GM18907 (cell line): ENCODE results near the gene ENTR1.

Experiments used
- ATAC-seq: cut with Tn5 transposase; IDR thresholded peaks from one replicate; pipeline ENCODE4 v1.9.1; 2021; ENCODE audit warnings: mild to moderate bottlenecking, moderate library complexity; ENCODE audit not compliant: unreplicated experiment

The ENTR1 gene

DNA sequence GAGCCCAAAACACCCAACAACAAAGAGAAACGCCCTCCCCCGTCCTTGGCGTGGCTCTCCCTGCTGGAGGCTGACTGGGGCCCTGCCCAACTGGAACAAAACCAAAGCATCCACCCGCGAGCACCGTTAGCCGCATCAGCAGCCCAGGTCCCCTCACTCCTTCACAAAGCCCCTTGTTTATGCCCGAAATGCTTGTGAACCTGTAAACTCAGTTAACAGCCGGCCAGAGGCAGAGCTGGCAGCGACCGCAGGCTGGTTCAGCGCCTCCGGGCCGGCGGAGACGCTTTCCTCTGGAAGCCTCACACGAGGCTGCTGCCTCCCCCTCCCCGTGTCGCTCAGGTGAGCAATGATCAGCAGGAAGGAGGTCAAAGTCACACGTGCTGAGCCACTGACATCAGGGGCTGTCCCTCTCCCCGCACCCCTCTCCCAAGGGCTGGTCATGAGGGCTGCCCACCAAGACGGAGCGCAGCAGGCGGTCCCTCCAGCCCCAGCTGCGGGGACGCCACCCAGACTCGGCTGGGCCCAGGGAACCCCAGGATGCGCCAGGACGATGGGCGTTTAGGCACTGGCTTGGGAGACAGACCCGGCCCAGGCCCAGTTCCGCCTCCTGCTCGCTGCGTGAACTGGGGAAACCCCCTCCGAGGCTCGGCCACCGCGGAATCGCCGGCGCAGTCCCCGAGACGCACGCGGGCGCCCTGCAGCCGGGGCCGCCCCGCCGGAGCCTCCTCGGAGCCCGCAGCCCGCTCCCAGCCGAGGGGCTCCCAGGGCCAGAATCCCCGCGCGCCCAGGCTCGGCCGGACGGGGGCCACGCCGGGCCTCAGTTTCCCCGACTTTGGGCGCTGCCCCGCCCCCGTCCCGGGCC, 11.0 kb downstream of the ENTR1 start:
- ATAC-seq: peak; percentile 34

- no peak for ATAC-seq
Measured at GRCh38 chr9:136398286-136398685, 12.1 kb downstream of the ENTR1 start.

GRCh38 chr9:136397643-136398042, 12.8 kb downstream of the ENTR1 start:
- ATAC-seq: no peak

DNA sequence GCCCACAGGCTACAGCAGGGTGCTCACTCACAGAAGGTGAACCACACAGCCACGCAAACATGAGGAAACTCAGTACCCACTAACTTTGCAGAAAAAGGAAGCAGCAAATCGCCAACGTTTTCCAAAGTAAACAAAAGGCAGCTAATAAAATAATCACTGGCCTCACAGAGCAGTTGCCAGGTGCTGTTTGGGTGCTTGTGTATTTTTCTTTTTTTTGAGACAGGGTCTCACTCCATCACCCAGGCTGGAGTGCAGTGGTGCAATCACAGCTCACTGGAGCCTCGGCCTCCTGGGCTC, 14.2 kb downstream of the ENTR1 start:
- no peak for ATAC-seq

DNA sequence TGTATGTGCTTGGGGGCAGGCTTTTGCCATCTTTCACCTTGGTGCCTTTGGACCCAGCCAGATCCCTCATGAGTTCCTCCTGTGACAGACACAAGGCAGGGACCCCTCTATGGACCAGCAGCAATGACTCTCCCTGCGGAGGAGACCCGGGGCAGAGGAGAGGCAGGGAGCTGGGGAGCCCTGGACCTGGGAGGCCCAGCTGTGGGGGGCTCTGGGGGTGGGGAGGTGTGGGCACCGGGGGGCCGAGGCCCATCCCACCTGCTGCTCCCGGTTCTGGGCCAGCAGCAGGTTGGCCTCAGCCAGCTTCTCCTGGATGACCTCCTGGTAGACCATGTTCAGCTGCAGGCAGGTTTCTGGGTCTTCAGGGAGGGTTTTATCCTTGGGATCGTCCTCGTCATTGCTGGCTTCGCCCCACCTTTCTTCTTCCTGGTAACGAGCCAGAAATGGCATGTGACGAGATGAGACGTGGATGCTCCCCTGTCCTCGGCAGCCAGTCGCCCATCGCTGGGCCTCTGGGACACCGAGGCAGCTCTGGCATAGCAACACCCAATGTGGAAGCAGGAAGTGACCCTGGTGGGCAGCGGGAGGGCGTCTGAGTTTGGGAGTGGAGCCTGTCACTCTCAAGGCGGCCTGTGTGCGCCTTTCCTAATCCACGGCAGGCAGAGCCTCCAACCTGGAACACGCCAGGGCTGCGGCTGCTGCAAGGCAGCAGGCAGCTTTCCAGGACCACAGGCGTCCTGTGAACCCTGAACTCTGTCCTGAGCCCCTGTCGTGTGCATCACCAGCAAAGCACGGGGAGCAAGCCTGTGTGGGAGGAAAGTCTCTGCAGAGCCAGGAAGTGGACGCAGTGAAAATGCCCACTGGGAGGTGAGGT, 14.8 kb downstream of the ENTR1 start:
- no peak for ATAC-seq

GRCh38 chr9:136395020-136395340, 15.4 kb downstream of the ENTR1 start:
- ATAC-seq: no peak

DNA sequence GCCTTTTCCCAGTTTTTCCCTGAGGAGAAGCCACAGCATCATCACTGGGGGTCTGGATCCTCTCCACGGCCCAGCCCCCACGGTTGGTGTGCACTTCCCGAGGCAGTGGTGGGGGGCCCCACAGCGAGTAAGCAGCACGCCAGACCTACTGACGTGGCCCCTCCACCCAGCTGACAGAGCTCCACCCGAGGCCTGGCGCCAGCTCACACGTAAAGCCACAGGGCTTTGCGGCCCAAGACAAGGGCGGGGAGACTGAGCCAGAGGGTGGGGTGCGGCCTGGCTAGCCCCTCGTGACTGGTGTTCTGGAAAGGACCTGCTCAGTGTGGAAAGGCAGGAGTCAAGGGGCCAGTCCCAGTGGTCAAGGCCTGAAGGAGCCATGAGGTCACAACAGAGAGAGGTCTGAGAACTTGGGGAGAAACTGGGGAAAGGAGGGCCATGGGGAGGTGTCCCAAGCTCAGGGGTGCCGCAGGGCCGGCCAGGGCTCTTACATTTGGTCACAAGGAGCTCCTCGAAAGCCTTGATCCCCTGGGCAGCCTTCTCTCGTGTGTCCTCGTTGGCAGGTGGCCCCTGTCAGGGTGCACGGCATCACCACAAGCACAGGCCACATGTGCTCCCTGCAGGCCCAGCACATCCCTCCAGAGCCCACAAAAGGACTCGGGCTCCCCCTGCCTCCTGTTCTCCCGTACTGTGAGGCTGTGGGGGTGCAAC, 15.9 kb downstream of the ENTR1 start:
- ATAC-seq: no peak

GRCh38 chr9:136393531-136393930, 16.9 kb downstream of the ENTR1 start:
- no peak for ATAC-seq

GRCh38 chr9:136392538-136393449, 17.6 kb downstream of the ENTR1 start:
- no peak for ATAC-seq

GRCh38 chr9:136391737-136392537, 18.5 kb downstream of the ENTR1 start:
- ATAC-seq: no peak

DNA sequence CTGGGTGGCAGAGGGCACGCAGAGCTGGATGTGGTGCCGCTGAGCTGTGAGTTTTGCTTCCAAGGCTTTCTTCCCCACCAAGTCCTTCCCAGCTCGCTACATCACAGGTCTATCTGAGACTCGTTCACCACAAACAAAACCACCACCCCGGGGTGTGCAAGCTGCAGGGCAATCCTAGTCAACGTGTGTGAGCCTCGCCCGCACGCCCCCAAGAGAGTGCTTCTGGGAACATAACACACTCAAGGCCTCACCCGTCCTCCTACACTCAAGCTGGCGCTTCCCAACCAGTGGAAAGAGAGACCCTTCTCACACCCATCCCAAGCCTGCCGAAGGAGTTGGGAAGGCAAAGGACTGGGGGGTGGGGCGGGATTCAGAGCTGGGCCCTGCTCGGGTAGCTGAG, 21.0 kb downstream of the ENTR1 start:
- no peak for ATAC-seq

- no peak for ATAC-seq
Measured at GRCh38 chr9:136387217-136387616, 23.2 kb downstream of the ENTR1 start.

DNA sequence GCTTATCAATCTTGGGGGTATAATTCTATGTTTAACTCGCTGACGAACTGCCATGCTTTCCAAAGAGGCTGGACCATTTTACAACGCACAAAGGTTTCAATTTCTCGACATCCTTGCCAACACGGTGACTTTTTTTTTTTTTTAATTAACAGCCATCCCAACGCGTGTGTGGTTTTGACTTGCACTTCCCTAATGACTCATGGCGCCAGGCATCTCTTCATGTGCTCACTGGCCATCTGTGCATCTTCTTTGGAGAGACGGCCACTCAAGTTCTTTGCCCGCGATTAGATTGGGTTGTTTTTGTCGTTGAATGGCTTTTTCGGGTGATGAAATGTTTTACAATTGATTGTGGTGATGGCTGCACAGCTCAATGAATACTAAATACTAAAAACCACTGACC, 24.4 kb downstream of the ENTR1 start:
- ATAC-seq: no peak

DNA sequence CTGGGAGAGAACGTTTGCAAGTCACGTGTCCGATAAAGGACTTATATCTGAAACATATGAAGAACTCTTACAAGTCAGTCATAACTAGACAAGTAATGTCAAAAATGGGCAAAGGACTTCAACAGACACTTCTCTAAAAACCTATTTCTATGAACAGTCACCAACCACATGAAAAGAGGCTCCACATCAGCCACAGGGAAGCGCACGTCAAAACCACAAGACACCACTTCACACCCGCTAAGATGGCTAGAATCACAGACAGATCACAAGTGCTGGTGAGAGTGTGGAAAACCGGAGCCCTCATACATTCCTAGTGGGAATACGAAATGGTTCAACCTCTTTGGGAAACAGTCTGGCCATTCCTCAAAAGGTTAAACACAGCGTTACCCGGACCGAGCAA, 25.4 kb downstream of the ENTR1 start:
- ATAC-seq: no peak

GRCh38 chr9:136383436-136383835, 27.0 kb downstream of the ENTR1 start:
- no peak for ATAC-seq

- no peak for ATAC-seq
Measured at GRCh38 chr9:136381966-136382513, 28.4 kb downstream of the ENTR1 start.

- ATAC-seq: no peak
Measured at GRCh38 chr9:136381311-136381710, 29.1 kb downstream of the ENTR1 start.

DNA sequence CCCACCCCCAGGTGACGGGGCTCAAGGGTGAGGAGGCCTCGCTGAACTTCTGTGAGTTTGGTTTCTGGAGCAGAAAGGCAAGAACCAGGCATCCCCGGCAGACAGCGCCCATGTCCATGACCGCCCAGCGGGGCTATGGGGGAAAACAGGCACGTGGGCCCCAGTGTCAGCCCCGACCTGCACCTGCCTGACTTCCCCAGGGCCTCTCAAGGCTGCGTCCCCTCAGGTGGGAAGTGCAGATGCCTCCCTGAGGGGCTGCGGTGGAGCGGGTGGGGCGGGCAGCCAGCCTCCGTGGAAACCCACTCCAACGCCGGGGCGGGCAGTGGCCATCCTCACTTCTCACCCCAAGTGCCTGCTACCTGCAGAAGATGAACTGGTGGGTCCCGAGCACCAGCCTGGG, 30.0 kb downstream of the ENTR1 start:
- ATAC-seq: no peak

DNA sequence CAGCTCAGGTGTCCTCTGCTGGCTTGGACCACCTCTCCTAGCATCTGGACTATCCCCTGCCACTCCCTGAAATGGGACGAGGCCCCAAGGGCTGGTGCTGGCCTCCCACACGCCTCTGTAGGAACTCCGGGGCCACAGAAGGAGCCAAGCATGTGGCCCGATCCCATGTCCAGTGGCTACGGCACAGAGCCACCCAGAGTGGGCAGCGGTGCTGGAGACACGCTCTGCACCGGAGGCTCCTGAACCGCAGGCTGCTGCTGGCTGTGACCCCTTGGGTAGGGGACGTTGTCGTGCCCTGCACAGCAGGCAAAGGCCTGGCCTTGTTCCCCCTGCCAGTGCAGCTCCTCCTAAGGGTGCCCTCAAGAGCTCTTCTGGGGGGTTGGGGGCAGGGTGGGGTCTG, 30.5 kb downstream of the ENTR1 start:
- no peak for ATAC-seq

DNA sequence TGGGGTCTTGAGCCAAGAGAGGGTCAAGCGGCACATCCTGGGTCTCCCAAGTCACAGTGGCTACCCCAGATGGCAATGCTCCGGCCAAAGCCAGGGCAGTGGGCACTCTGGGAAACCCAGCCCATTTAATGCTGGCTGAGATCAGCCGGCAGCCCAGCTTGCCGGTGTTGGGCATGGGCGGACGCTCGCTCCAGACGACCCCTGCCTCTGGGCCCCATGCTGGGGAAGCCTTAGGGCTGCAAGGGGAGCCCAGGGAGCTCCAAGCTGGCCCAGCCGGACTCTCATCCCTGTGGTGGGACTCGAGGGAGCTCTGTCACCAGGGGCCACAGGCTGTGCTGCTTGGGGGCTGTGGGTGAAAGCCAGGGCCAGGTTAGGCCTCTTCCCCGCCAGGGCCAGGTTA, 31.0 kb downstream of the ENTR1 start:
- no peak for ATAC-seq
